ENCODE measurements around the gene HSF4.

HSF4 gene

DNA sequence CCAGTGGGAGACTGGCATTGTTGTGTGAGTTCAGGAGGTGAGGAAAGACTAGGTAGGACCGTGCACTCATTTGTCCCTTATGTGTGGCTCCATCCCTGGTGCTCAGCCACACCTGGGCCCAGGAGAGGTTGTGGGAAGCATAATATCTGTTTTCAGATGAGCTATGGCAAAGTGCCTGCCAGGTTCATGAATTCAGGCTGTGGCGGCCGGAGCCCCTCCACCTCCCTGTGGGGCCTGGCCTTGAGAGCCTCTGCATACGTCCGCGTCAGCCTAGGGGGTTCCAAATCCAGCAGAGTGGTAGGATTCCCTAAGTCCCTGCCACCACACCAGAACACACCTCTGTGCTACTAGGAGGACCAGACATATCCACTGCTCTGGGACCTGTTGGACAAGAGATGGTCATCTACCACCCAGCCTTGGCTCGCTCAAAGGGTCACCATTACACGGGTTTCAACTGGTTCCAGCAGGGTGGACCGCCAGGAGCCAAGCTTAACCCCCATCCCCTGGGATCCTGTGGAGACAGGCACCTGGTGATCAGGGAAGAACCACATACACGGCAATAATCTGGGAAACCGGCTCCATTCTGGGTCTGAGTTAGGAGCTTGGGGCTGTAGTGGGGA, 15.8 kb upstream of the HSF4 start:
- DNase-seq (ENCODE audit: low read depth, low spot score) = no peak
- H3K4me3 ChIP-seq (ENCODE audit: low read length) = no peak overlapping the region

- DNase-seq (ENCODE audit: low read depth, low spot score) = no peak
- H3K4me3 ChIP-seq (ENCODE audit: low read length) = no peak overlapping the region
These were observed 15.1 kb upstream of the HSF4 start for GRCh38 chr16:67149276-67150046.

GRCh38 chr16:67150047-67150832, 14.3 kb upstream of the HSF4 start:
- DNase-seq (ENCODE audit: low read depth, low spot score) = no peak
- no peak overlapping the region for H3K4me3 ChIP-seq (ENCODE audit: low read length)

- no peak for DNase-seq (ENCODE audit: low read depth, low spot score)
- H3K4me3 ChIP-seq (ENCODE audit: low read length) = no peak within 1 kb of the TSS
These were observed 13.6 kb upstream of the HSF4 start, which contains the start of gene B3GNT9 for GRCh38 chr16:67150833-67151396. Gene B3GNT9, minus strand, starts transcription at chr16:67150998. Its CDS starts 513 bp downstream, at chr16:67150485.

GRCh38 chr16:67151431-67152097, 13.0 kb upstream of the HSF4 start:
- no peak overlapping the region for H3K4me3 ChIP-seq (ENCODE audit: low read length)
- DNase-seq (ENCODE audit: low read depth, low spot score) = no peak

GRCh38 chr16:67154578-67155294, 9.8 kb upstream of the HSF4 start:
- no peak for DNase-seq (ENCODE audit: low read depth, low spot score)
- H3K4me3 ChIP-seq (ENCODE audit: low read length) = no peak overlapping the region

DNA sequence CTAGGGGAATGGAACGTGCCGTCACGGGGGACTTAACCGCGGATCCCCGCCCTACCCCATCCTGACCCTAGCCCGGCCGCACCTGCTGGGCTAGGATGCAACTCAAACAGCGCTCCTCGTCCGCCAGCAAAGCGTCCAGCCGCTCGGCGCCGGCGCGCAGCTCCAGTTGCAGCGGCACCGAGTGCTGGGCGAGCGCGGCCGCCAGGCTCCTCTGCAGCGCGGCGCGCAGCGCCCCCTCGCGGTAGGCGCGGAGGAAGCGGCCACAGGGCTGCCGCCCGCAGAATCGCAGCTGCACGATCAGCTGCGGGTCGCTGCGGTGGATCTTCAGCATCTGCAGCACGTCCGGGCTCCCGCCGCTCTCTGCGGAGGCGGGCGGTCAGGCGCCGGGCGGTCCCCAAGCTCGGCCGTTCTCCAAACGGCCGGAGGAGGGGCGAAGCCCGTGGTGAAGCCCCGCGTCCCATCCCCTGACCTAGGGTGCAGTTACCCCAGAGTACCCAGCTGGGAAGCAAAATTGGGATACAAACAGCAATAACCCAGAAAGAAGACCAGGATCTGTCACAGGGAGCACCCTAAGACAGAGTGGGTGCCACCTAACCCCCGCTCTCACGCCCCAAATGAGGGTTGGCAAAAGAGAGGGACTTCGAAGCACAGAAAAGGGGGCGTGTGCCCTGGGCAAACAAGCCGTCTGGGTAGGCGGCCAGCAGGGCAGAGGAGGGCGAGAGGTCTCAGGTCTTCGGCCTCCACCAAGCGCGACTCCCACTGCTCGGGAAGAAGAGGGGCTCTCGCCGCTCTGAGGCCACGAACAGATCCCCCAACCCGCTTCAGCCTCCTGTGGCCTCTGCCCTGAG, 9.0 kb upstream of the HSF4 start:
- DNase-seq (ENCODE audit: low read depth, low spot score) = peak; percentile 46
- H3K4me3 ChIP-seq (ENCODE audit: low read length) = no peak overlapping the region

DNA sequence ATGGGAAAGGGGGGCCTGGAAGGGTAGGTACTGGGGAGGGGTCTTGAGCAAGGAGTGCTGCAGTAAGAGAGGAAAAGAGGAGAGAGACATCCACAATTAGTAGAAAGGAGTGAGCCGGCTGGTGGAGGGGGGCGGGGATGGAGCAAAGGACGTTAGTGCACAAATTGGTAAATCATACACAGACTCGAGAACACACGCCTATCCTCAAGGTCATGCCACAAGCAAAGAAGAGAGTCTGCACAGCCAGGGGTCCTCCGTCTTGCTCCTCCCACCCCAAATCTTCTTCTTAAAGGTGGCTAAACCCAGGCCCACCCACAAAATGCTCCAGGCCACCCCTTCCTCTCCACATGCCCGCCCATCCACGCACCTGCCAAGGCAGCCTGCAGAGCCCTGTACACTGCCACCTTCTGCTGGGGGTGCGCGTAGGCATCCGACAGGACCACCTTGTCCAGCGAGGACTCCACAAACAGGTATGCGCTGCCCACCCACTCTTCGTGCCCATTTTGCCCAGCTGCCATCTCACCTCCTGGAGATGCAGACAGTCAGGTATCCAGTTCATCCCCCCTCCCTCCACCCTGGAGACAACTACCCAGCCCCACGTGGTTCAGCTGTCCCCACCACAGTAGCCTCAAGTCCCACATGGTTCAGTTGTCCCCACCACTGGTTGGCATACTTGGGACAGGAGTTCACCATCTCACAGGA, 8.3 kb upstream of the HSF4 start:
- DNase-seq (ENCODE audit: low read depth, low spot score) = no peak
- H3K4me3 ChIP-seq (ENCODE audit: low read length) = no peak overlapping the region

DNA sequence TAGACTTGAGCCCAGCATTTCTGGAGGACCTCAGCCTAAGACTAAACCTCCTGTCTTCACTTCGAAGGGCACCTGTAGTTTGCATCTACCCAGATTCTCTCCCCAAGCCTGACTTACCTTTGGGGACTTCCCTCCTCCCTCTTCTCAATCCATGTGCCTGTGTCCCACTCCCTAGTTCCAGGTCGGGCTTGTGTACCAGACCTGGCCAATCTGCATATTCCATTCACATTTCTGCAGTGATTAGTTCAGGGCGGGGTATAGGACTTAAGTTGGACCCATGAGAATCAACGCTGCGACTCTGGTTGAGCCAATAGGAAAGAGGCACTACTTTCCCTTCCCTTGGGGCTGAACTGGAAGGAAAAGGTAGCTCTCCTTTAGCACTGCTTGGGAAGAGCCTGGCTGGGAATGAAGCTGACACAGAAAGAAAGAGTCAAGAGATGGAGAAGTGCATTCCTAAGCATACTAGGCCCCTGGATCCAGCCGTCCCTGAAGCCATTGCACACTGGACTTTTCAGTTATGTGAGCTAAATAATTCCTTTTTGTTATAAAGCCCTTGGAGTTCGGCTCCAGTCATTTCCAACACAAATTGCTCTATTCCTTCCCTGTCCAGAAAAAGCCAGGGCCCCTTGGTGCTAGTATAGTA, 7.3 kb upstream of the HSF4 start:
- H3K4me3 ChIP-seq (ENCODE audit: low read length) = no peak overlapping the region
- DNase-seq (ENCODE audit: low read depth, low spot score) = no peak

- no peak overlapping the region for H3K4me3 ChIP-seq (ENCODE audit: low read length)
- no peak for DNase-seq (ENCODE audit: low read depth, low spot score)
These were observed 6.5 kb upstream of the HSF4 start for GRCh38 chr16:67157892-67158635.

DNA sequence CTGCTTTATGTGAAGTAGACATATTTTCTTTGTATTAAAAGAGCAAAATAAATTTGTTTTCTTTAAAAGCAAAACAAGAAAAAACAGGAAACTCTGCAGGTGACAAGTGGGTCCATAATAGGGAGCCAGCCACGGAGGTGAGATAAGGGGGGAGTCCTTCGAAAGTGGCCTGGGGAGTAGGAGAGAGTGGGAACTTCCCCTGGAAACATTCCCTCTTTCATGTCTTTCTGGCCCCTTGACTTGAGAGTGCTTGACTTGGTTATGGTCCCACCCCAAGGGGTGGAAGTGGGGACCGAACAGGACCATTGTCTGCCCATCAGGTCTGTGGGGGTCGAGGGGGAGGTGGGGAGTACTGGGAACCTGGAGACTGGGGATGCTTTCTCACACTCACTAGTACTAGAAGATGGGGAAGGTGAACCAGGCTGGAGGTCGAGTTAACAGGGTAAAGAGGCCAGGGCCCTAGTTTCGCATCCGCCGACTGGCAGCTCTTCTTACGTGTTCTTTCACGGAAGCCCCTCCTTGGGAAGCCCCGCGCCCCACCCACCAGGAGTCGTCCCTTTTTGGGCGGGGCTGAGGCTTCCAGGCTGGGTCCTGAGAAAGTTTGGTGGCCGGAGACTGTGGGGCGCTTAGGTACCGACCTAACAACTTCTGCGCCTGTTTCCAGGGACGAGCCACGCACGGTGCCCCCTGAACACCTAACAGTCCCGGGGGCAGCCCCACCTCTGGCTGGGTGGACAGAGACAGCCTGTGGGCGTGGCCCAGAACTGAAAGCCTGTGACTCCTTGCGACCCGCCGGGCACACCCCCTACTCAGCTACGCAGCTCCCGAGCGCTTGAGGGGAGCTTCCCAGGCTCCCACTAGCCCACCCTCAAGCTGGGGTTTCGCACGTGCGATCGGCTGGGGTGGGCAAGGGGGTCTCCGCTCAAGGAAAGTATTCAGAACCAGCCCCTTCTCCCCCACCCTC, 5.6 kb upstream of the HSF4 start:
- H3K4me3 ChIP-seq (ENCODE audit: low read length) = peak overlapping the region; percentile 90
- peak; percentile 48 for DNase-seq (ENCODE audit: low read depth, low spot score)

DNA sequence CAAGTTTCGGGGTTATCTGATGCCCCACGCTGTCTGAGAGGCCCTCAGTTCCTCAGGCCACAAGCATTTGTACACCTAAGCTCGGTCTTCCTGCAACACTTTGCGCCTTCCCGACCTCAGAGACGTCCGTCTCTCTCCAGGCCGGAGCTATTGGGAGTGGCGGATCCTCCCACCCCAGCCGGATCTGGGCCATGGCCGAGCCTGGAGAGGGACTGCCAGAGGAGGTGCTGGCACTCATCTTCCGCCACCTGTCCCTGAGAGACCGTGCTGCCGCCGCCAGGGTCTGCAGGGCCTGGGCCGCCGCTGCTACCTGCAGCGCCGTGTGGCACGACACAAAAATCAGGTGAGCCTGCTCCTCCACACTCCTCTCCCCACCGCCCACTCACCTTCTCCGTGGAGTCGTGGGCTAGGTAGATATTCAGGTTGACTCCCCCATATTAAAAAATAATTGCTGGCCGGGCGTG, 2.9 kb upstream of the HSF4 start:
- no peak for DNase-seq (ENCODE audit: low read depth, low spot score)
- no peak overlapping the region for H3K4me3 ChIP-seq (ENCODE audit: low read length)

- no peak for DNase-seq (ENCODE audit: low read depth, low spot score)
- H3K4me3 ChIP-seq (ENCODE audit: low read length) = no peak overlapping the region
These were observed 1.9 kb upstream of the HSF4 start for GRCh38 chr16:67162506-67163163.

DNA sequence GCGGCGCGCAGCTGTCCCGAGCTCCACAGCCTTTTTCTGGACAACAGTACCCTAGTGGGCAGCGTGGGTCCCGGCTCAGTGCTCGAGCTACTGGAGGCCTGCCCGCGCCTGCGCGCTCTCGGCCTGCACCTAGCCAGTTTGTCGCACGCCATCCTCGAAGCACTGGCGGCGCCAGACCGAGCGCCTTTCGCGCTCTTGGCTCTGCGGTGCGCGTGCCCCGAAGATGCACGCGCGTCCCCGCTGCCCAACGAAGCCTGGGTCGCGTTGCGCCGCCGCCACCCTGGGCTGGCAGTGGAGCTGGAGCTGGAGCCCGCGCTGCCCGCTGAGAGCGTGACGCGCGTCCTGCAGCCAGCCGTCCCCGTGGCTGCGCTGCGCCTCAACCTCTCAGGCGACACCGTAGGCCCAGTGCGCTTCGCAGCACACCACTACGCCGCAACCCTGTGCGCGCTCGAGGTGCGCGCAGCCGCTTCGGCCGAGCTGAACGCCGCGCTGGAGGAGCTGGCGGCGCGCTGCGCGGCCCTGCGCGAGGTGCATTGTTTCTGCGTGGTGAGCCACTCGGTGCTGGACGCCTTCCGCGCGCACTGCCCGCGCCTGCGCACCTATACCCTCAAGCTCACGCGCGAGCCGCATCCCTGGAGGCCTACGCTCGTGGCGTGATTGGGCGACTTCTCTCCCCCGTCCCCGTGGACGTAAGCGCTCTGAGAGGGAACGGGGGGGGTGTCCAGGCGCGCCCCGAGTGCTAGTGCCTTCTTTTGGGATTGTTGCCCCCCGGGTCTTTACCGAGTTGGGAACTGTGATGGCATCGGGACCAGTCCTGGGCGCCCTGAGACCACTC, 1.2 kb upstream of the HSF4 start:
- DNase-seq (ENCODE audit: low read depth, low spot score) = no peak
- peak overlapping the region; percentile 24 for H3K4me3 ChIP-seq (ENCODE audit: low read length)

Measured in Jurkat, Clone E6-1 (cell line).